Measurements from ENCODE around the gene LDB3.

The LDB3 gene

GRCh38 chr10:86646532-86646931 is 21.8 kb upstream of the LDB3 start:
- H3K4me3 ChIP-seq (ENCODE audit: low read length), result no peak overlapping the region
- no peak for TF ChIP-seq ZNF274 (IDR thresholded peaks at IDR 0.05; ENCODE audit: low read depth, low read length)

GRCh38 chr10:86646933-86647332 is 21.4 kb upstream of the LDB3 start:
- TF ChIP-seq ZNF274 (IDR thresholded peaks at IDR 0.05; ENCODE audit: low read depth, low read length), result no peak
- no peak overlapping the region for H3K4me3 ChIP-seq (ENCODE audit: low read length)

GRCh38 chr10:86647773-86648703 is 20.3 kb upstream of the LDB3 start:
- no peak for TF ChIP-seq ZNF274 (IDR thresholded peaks at IDR 0.05; ENCODE audit: low read depth, low read length)
- no peak overlapping the region for H3K4me3 ChIP-seq (ENCODE audit: low read length)

GRCh38 chr10:86648704-86649427 is 19.4 kb upstream of the LDB3 start:
- no peak overlapping the region for H3K4me3 ChIP-seq (ENCODE audit: low read length)
- no peak for TF ChIP-seq ZNF274 (IDR thresholded peaks at IDR 0.05; ENCODE audit: low read depth, low read length)

GRCh38 chr10:86649471-86650150 is 18.7 kb upstream of the LDB3 start:
- no peak overlapping the region for H3K4me3 ChIP-seq (ENCODE audit: low read length)
- TF ChIP-seq ZNF274 (IDR thresholded peaks at IDR 0.05; ENCODE audit: low read depth, low read length), result no peak

GRCh38 chr10:86650151-86650550 is 18.2 kb upstream of the LDB3 start:
- H3K4me3 ChIP-seq (ENCODE audit: low read length), result no peak overlapping the region
- no peak for TF ChIP-seq ZNF274 (IDR thresholded peaks at IDR 0.05; ENCODE audit: low read depth, low read length)

- no peak for TF ChIP-seq ZNF274 (IDR thresholded peaks at IDR 0.05; ENCODE audit: low read depth, low read length)
- H3K4me3 ChIP-seq (ENCODE audit: low read length), result no peak overlapping the region
Measured at GRCh38 chr10:86651021-86651471, 17.3 kb upstream of the LDB3 start.

GRCh38 chr10:86651631-86652331 is 16.5 kb upstream of the LDB3 start:
- no peak overlapping the region for H3K4me3 ChIP-seq (ENCODE audit: low read length)
- no peak for TF ChIP-seq ZNF274 (IDR thresholded peaks at IDR 0.05; ENCODE audit: low read depth, low read length)

GRCh38 chr10:86652361-86653202 is 15.7 kb upstream of the LDB3 start:
- TF ChIP-seq ZNF274 (IDR thresholded peaks at IDR 0.05; ENCODE audit: low read depth, low read length), result no peak

GRCh38 chr10:86653379-86653778 is 14.9 kb upstream of the LDB3 start:
- no peak overlapping the region for H3K4me3 ChIP-seq (ENCODE audit: low read length)
- TF ChIP-seq ZNF274 (IDR thresholded peaks at IDR 0.05; ENCODE audit: low read depth, low read length), result no peak

More at GRCh38 chr10:86652361-86653202, 15.7 kb upstream of the LDB3 start:
- no peak overlapping the region for H3K4me3 ChIP-seq (ENCODE audit: low read length)

GRCh38 chr10:86653987-86654386 is 14.3 kb upstream of the LDB3 start:
- H3K4me3 ChIP-seq (ENCODE audit: low read length), result no peak overlapping the region
- no peak for TF ChIP-seq ZNF274 (IDR thresholded peaks at IDR 0.05; ENCODE audit: low read depth, low read length)

GRCh38 chr10:86654411-86655172 is 13.7 kb upstream of the LDB3 start, which contains the start of gene OPN4:
Gene OPN4 (plus strand): TSS chr10:86654547. CDS start chr10:86654784, 237 bp downstream.
- H3K4me3 ChIP-seq (ENCODE audit: low read length), result no peak within 1 kb of the TSS
- no peak for TF ChIP-seq ZNF274 (IDR thresholded peaks at IDR 0.05; ENCODE audit: low read depth, low read length)
